ENCODE measurements around the gene THRA. TPM values are rescaled to one million over a fixed set of nuclear protein-coding genes. Genes with fewer than 3 reads are reported as not detected.

Gene THRA
- polyA plus RNA-seq, 1 of the 3 experiments (the other 2 are of a cell fraction): 23.1 TPM

- Histone ChIP-seq H3K27ac (ENCODE audit: low read depth in 2 of 2, low read length in 1 of 2) (peak overlapping the region; percentile 81 to 85), H3K27me3 (ENCODE audit: insufficient read depth) (no peaks in the 10 kb centered on the region), H3K79me2 (ENCODE audit: insufficient read depth) (no peaks in the 10 kb centered on the region), H3K9ac (peak overlapping the region; percentile 15; the same call in 1 of the 2 replicates), H3F3A (replicated peaks; ENCODE audit: insufficient read depth) (peaks cover 43% of the 10 kb centered on the region), H3K4me1 (ENCODE audit: control insufficient read depth in 1 of 2, insufficient read depth in 2 of 2, low read depth in 1 of 2, low read length in 1 of 2) (peaks cover 37 to 41% of the 10 kb centered on the region in 2 experiments), H4K20me1 (ENCODE audit: insufficient read depth) (no peaks in the 10 kb centered on the region), H3K9me3 (no peaks in the 10 kb centered on the region), H3K9me2 (no peaks in the 10 kb centered on the region), H3K4me2 (peak overlapping the region; percentile 71; the same call in 1 of the 2 replicates), H2AFZ (ENCODE audit: low read depth) (peak overlapping the region; percentile 59; the same call in 1 of the 2 replicates), H3K4me3 (ENCODE audit: low read depth in 2 of 2, low read length in 1 of 2) (no peak overlapping the region), H3K36me3 (replicated peaks in 1 of 2; ENCODE audit: control insufficient read depth in 1 of 2, insufficient read depth in 2 of 2, low read length in 1 of 2) (no peaks in the 10 kb centered on the region)
- POLR2A ChIA-PET: interaction anchor here (0.6 to 5.0 kb wide), 2 partner anchors 9 to 10 kb away, joined by 3 to 25 read pairs; partner anchors contain the start of gene NR1D1
- DNase-seq: peak; percentile 76
- CTCF ChIA-PET: interaction anchor here (0.6 to 6.5 kb wide), 22 partner anchors 10 to 193 kb away, joined by 3 to 100 read pairs (median 12); partner anchors contain the start of genes CASC3, CSF3, NR1D1 and RAPGEFL1
- peak; percentile 26; the same call in 1 of the 2 replicates for TF ChIP-seq RCOR1 (IDR thresholded peaks at IDR 0.05; ENCODE audit: low read length)
- peak; percentile 85 for TF ChIP-seq GATA2 (CRISPR knock-in tag; IDR thresholded peaks at IDR 0.05)
- TF ChIP-seq GABPA (IDR thresholded peaks at IDR 0.05; ENCODE audit: low read depth): no peak
- TF ChIP-seq EP300 (IDR thresholded peaks at IDR 0.05; ENCODE audit: borderline replicate concordance in 1 of 2, low read depth in 1 of 2, low read length in 1 of 2): 0 out of 4 replicates have a peak, but pooled peaks of 1 of the 2 experiments have one; percentile 16
- WGBS (ENCODE audit: low lambda C conversion rate): 67% methylated on average over 3 of the region's 3 CpGs
Measured at GRCh38 chr17:40110026-40110845, 47.5 kb downstream of the THRA start.

- Histone ChIP-seq H3F3A (replicated peaks; ENCODE audit: insufficient read depth) (peaks cover 48% of the 10 kb centered on the region), H4K20me1 (ENCODE audit: insufficient read depth) (no peaks in the 10 kb centered on the region), H3K9me2 (no peaks in the 10 kb centered on the region), H3K27me3 (ENCODE audit: insufficient read depth) (no peaks in the 10 kb centered on the region), H3K9ac (peak overlapping the region; percentile 15; the same call in 1 of the 2 replicates), H2AFZ (ENCODE audit: low read depth) (peak overlapping the region; percentile 59; the same call in 1 of the 2 replicates), H3K4me2 (peak overlapping the region; percentile 71), H3K27ac (ENCODE audit: low read depth in 2 of 2, low read length in 1 of 2) (peak overlapping the region; percentile 81 to 85), H3K4me3 (ENCODE audit: low read depth in 2 of 2, low read length in 1 of 2) (peak overlapping the region in 1 of 2 experiments; percentile 10; a peak in 1 of 4 replicates), H3K79me2 (ENCODE audit: insufficient read depth) (no peaks in the 10 kb centered on the region), H3K36me3 (replicated peaks in 1 of 2; ENCODE audit: control insufficient read depth in 1 of 2, insufficient read depth in 2 of 2, low read length in 1 of 2) (no peaks in the 10 kb centered on the region), H3K4me1 (ENCODE audit: control insufficient read depth in 1 of 2, insufficient read depth in 2 of 2, low read depth in 1 of 2, low read length in 1 of 2) (peaks cover 37 to 41% of the 10 kb centered on the region in 2 experiments), H3K9me3 (no peaks in the 10 kb centered on the region)
- DNase-seq: peak; percentile 87
- WGBS (ENCODE audit: low lambda C conversion rate): under 1% methylated on average over 11 of the region's 12 CpGs
- POLR2A ChIA-PET: interaction anchor here (0.6 to 5.0 kb wide), 3 partner anchors 11 to 57 kb away, joined by 3 to 25 read pairs (median 20); partner anchors contain the start of genes MED24, MSL1 and NR1D1
- CTCF ChIA-PET: interaction anchor here (0.7 to 6.5 kb wide), 39 partner anchors 9 to 192 kb away, joined by 3 to 100 read pairs (median 7); partner anchors contain the start of genes CASC3, CSF3, NR1D1 and RAPGEFL1
- TF ChIP-seq TEAD4 (IDR thresholded peaks at IDR 0.05; ENCODE audit: borderline replicate concordance, insufficient read depth) (no peak), CHD2 (IDR thresholded peaks at IDR 0.05; ENCODE audit: low read length, partially characterized antibody) (peak; percentile 48), PBX3 (IDR thresholded peaks at IDR 0.05) (peak; percentile 98), MAX (IDR thresholded peaks at IDR 0.05; ENCODE audit: low read depth) (peak; percentile 91), NFIC (IDR thresholded peaks at IDR 0.05; ENCODE audit: borderline replicate concordance) (peak; percentile 84), TCF12 (IDR thresholded peaks at IDR 0.05) (peak; percentile 58), MEF2A (IDR thresholded peaks at IDR 0.05; ENCODE audit: borderline replicate concordance, low read depth) (no peak), RAD21 (IDR thresholded peaks at IDR 0.05; ENCODE audit: low read length) (peak; percentile 90), JUND (IDR thresholded peaks at IDR 0.05) (peak; percentile 54), RCOR1 (IDR thresholded peaks at IDR 0.05; ENCODE audit: low read length) (peak; percentile 47; the same call in 1 of the 2 replicates), SIN3A (IDR thresholded peaks at IDR 0.05; ENCODE audit: borderline replicate concordance, low read depth, low read length) (peak; percentile 96), TAF1 (IDR thresholded peaks at IDR 0.05; ENCODE audit: borderline replicate concordance, low read depth, low read length) (peak; percentile 57; the same call in 1 of the 2 replicates), RXRA (IDR thresholded peaks at IDR 0.05; ENCODE audit: borderline replicate concordance, low read depth) (0 out of 2 replicates have a peak, but pooled peaks have one; percentile 3), CTCF (IDR thresholded peaks at IDR 0.05) (peak; percentile 79), GABPA (IDR thresholded peaks at IDR 0.05; ENCODE audit: low read depth) (peak; percentile 35; the same call in 1 of the 2 replicates), GATA2 (CRISPR knock-in tag; IDR thresholded peaks at IDR 0.05) (no peak), SMC3 (IDR thresholded peaks at IDR 0.05; ENCODE audit: low read depth, low read length) (peak; percentile 85), USF1 (IDR thresholded peaks at IDR 0.05; ENCODE audit: borderline replicate concordance, low read depth) (0 out of 2 replicates have a peak, but pooled peaks have one; percentile 8)
Measured at GRCh38 chr17:40111221-40112128, 48.7 kb downstream of the THRA start.

Measured in SK-N-SH (cell line).